Measurements from ENCODE around the gene MUC3A. TPM values are rescaled to one million over a fixed set of nuclear protein-coding genes. Genes with fewer than 3 reads are reported as not detected.

The MUC3A gene
- polyA plus RNA-seq, 5 donors = 0.37 to 0.73 (median 0.51) TPM

Other genes starting within 250 kb of the MUC3A start
- 10 to 100 TPM; 15.0 to 31.3 (median 18.0) TPM for gene POP7, start 243.4 kb upstream of the MUC3A start, polyA plus RNA-seq (ENCODE audit: insufficient read depth in 1 of 5, insufficient read length in 5 of 5, low replicate concordance in 1 of 5)
- gene EPO, start 229.1 kb upstream of the MUC3A start, polyA plus RNA-seq (ENCODE audit: insufficient read depth in 1 of 5, insufficient read length in 5 of 5, low replicate concordance in 1 of 5) = under 1 TPM in 4 of 5 donors, not detected in 1; 0.13 to 0.24 (median 0.16) TPM
- gene ZAN, start 215.9 kb upstream of the MUC3A start, polyA plus RNA-seq (ENCODE audit: insufficient read depth in 1 of 5, insufficient read length in 5 of 5, low replicate concordance in 1 of 5) = under 1 TPM in 2 of 5 donors, not detected in 3; 0.01 to 0.03 TPM
- 100 to 1,000 TPM in 2 of 5 donors, 10 to 100 TPM in 3; 79.7 to 112 (median 93.4) TPM for gene EPHB4, start 122.0 kb upstream of the MUC3A start, polyA plus RNA-seq (ENCODE audit: insufficient read depth in 1 of 5, insufficient read length in 5 of 5, low replicate concordance in 1 of 5)
- gene SLC12A9, start 96.8 kb upstream of the MUC3A start, polyA plus RNA-seq (ENCODE audit: insufficient read depth in 1 of 5, insufficient read length in 5 of 5, low replicate concordance in 1 of 5) = 10 to 100 TPM; 25.7 to 48.3 (median 39.2) TPM
- gene TRIP6, start 82.1 kb upstream of the MUC3A start, polyA plus RNA-seq (ENCODE audit: insufficient read depth in 1 of 5, insufficient read length in 5 of 5, low replicate concordance in 1 of 5) = 100 to 1,000 TPM in 1 of 5 donors, 10 to 100 TPM in 4; 54.3 to 101 (median 69.5) TPM
- 100 to 1,000 TPM; 144 to 206 (median 173) TPM for gene SRRT, start 74.4 kb upstream of the MUC3A start, polyA plus RNA-seq (ENCODE audit: insufficient read depth in 1 of 5, insufficient read length in 5 of 5, low replicate concordance in 1 of 5)
- gene UFSP1, start 59.8 kb upstream of the MUC3A start, polyA plus RNA-seq (ENCODE audit: insufficient read depth in 1 of 5, insufficient read length in 5 of 5, low replicate concordance in 1 of 5) = 1 to 10 TPM in 2 of 5 donors, under 1 TPM in 3; 0.42 to 2.0 (median 0.84) TPM
- gene ACHE, start 53.6 kb upstream of the MUC3A start, polyA plus RNA-seq (ENCODE audit: insufficient read depth in 1 of 5, insufficient read length in 5 of 5, low replicate concordance in 1 of 5) = 1 to 10 TPM; 2.1 to 6.6 (median 2.6) TPM
- 1 to 10 TPM in 2 of 5 donors, under 1 TPM in 3; 0.54 to 2.6 (median 0.93) TPM for gene MUC12, start 20.0 kb downstream of the MUC3A start, polyA plus RNA-seq (ENCODE audit: insufficient read depth in 1 of 5, insufficient read length in 5 of 5, low replicate concordance in 1 of 5)
- gene MUC17, start 70.5 kb downstream of the MUC3A start, polyA plus RNA-seq (ENCODE audit: insufficient read depth in 1 of 5, insufficient read length in 5 of 5, low replicate concordance in 1 of 5) = under 1 TPM in 1 of 5 donors, not detected in 4; 0.31 TPM
- 10 to 100 TPM; 21.8 to 28.0 (median 22.7) TPM for gene TRIM56, start 135.9 kb downstream of the MUC3A start, polyA plus RNA-seq (ENCODE audit: insufficient read depth in 1 of 5, insufficient read length in 5 of 5, low replicate concordance in 1 of 5)
- gene SERPINE1, start 177.6 kb downstream of the MUC3A start, polyA plus RNA-seq (ENCODE audit: insufficient read depth in 1 of 5, insufficient read length in 5 of 5, low replicate concordance in 1 of 5) = 1 to 10 TPM; 2.0 to 4.6 (median 3.6) TPM
- gene AP1S1, start 204.9 kb downstream of the MUC3A start, polyA plus RNA-seq (ENCODE audit: insufficient read depth in 1 of 5, insufficient read length in 5 of 5, low replicate concordance in 1 of 5) = 100 to 1,000 TPM in 1 of 5 donors, 10 to 100 TPM in 4; 77.4 to 100 (median 82.7) TPM
- gene VGF, start 216.0 kb downstream of the MUC3A start, polyA plus RNA-seq (ENCODE audit: insufficient read depth in 1 of 5, insufficient read length in 5 of 5, low replicate concordance in 1 of 5) = 1 to 10 TPM in 1 of 5 donors, under 1 TPM in 4; 0.54 to 1.4 (median 0.90) TPM
- under 1 TPM in 3 of 5 donors, not detected in 2; 0.05 to 0.12 (median 0.08) TPM for gene NAT16, start 230.8 kb downstream of the MUC3A start, polyA plus RNA-seq (ENCODE audit: insufficient read depth in 1 of 5, insufficient read length in 5 of 5, low replicate concordance in 1 of 5)

All from right lung (tissue), 5 donors.